Measurements from ENCODE around the gene PDE8B. TPM values are rescaled to one million over a fixed set of nuclear protein-coding genes. Genes with fewer than 3 reads are reported as not detected.

The PDE8B gene
- total RNA-seq, 1 experiment from 2014 or later = 0.54 TPM

- TF ChIP-seq CTCF (IDR thresholded peaks at IDR 0.05; ENCODE audit: unreplicated experiment) = no peak
- Mint-ChIP-seq H3K9me3 (ENCODE audit: low read depth, unreplicated experiment) (peaks cover 7% of the 10 kb centered on the region), H3K27ac (ENCODE audit: unreplicated experiment) (no peak overlapping the region), H3K36me3 (ENCODE audit: insufficient read depth, unreplicated experiment) (no peaks in the 10 kb centered on the region), H3K27me3 (ENCODE audit: unreplicated experiment) (peaks cover 15% of the 10 kb centered on the region), H3K4me3 (ENCODE audit: low read depth, unreplicated experiment) (no peak overlapping the region), H3K4me1 (ENCODE audit: low read depth, unreplicated experiment) (peaks cover 18% of the 10 kb centered on the region)
- CTCF ChIA-PET = no interaction called here
- intact Hi-C loops (cut with micrococcal nuclease; ENCODE audit: unreplicated experiment) = no loop called here
- no TSS peak for BruUV-seq (replicated peaks)
- DNase-seq = no peak
Observed at GRCh38 chr5:77192441-77193050, 17.9 kb upstream of the PDE8B start.

GRCh38 chr5:77194762-77195161 lies 15.7 kb upstream of the PDE8B start:
- intact Hi-C loops (cut with micrococcal nuclease; ENCODE audit: unreplicated experiment) = no loop called here
- H3K27ac Mint-ChIP-seq (ENCODE audit: unreplicated experiment) = no peak overlapping the region
- CTCF ChIA-PET = no interaction called here
- peaks cover 3% of the 10 kb centered on the region for H3K27me3 Mint-ChIP-seq (ENCODE audit: unreplicated experiment)
- TF ChIP-seq CTCF (IDR thresholded peaks at IDR 0.05; ENCODE audit: unreplicated experiment) = no peak
- BruUV-seq (replicated peaks) = no TSS peak
- no peaks in the 10 kb centered on the region for H3K36me3 Mint-ChIP-seq (ENCODE audit: insufficient read depth, unreplicated experiment)
- DNase-seq = no peak
- no peak overlapping the region for H3K4me3 Mint-ChIP-seq (ENCODE audit: low read depth, unreplicated experiment)
- peaks cover 12% of the 10 kb centered on the region for H3K9me3 Mint-ChIP-seq (ENCODE audit: low read depth, unreplicated experiment)
- H3K4me1 Mint-ChIP-seq (ENCODE audit: low read depth, unreplicated experiment) = no peaks in the 10 kb centered on the region

GRCh38 chr5:77197840-77198554 lies 12.5 kb upstream of the PDE8B start:
- intact Hi-C loops (cut with micrococcal nuclease; ENCODE audit: unreplicated experiment) = no loop called here
- BruUV-seq (replicated peaks) = no TSS peak
- no peaks in the 10 kb centered on the region for H3K27me3 Mint-ChIP-seq (ENCODE audit: unreplicated experiment)
- H3K9me3 Mint-ChIP-seq (ENCODE audit: low read depth, unreplicated experiment) = peaks cover 12% of the 10 kb centered on the region
- CTCF ChIA-PET = no interaction called here
- H3K27ac Mint-ChIP-seq (ENCODE audit: unreplicated experiment) = no peak overlapping the region
- no peak for DNase-seq
- no peaks in the 10 kb centered on the region for H3K4me1 Mint-ChIP-seq (ENCODE audit: low read depth, unreplicated experiment)
- H3K36me3 Mint-ChIP-seq (ENCODE audit: insufficient read depth, unreplicated experiment) = no peaks in the 10 kb centered on the region
- TF ChIP-seq CTCF (IDR thresholded peaks at IDR 0.05; ENCODE audit: unreplicated experiment) = no peak
- no peak overlapping the region for H3K4me3 Mint-ChIP-seq (ENCODE audit: low read depth, unreplicated experiment)

- CTCF ChIA-PET = no interaction called here
- no peak overlapping the region for H3K27ac Mint-ChIP-seq (ENCODE audit: unreplicated experiment)
- H3K36me3 Mint-ChIP-seq (ENCODE audit: insufficient read depth, unreplicated experiment) = no peaks in the 10 kb centered on the region
- no peak overlapping the region for H3K4me3 Mint-ChIP-seq (ENCODE audit: low read depth, unreplicated experiment)
- DNase-seq = no peak
- no peaks in the 10 kb centered on the region for H3K4me1 Mint-ChIP-seq (ENCODE audit: low read depth, unreplicated experiment)
- TF ChIP-seq CTCF (IDR thresholded peaks at IDR 0.05; ENCODE audit: unreplicated experiment) = no peak
- H3K9me3 Mint-ChIP-seq (ENCODE audit: low read depth, unreplicated experiment) = peaks cover 7% of the 10 kb centered on the region
- BruUV-seq (replicated peaks) = no TSS peak
- H3K27me3 Mint-ChIP-seq (ENCODE audit: unreplicated experiment) = peaks cover 18% of the 10 kb centered on the region
- intact Hi-C loops (cut with micrococcal nuclease; ENCODE audit: unreplicated experiment) = no loop called here
Observed at GRCh38 chr5:77200663-77201062, 9.8 kb upstream of the PDE8B start.
